GM20000 (cell line): ENCODE measurements around the gene GINS3.

ENCODE experiments used
- DNase-seq: peaks from one replicate; pipeline ENCODE4 v3.0.0; 2012; ENCODE audit warnings: low spot score
- TF ChIP-seq, protein P1 (sequence below): IDR thresholded peaks from 2 replicates; pipeline ENCODE4 v1.5.1; 2012; ENCODE audit warnings: mild to moderate bottlenecking, control low read depth; ENCODE audit errors: extremely low read depth, missing control alignments

GINS3 gene

DNA sequence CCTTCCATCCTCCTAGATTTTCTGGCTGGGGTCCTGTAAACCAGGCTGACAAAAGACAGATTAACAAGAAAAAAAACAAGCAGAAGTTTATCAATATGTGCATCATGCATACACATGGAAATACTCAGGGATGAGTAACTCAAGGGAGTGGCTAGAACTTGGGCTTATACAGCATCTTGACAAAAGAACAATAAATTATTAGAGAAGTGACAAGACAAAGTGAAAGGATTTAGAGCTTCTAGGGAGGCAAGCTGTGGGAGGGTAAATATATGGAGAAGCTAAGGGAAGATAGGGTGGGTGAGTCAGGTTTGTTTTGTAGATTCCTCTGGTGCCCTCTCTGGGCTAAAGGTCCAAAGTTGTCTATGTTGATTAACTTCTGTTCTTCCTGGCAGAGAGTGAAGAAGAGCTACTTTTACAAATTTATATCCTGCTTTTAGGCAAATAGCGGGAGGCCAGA lies 59.7 kb downstream of the GINS3 start:
- TF ChIP-seq, protein P1, sequence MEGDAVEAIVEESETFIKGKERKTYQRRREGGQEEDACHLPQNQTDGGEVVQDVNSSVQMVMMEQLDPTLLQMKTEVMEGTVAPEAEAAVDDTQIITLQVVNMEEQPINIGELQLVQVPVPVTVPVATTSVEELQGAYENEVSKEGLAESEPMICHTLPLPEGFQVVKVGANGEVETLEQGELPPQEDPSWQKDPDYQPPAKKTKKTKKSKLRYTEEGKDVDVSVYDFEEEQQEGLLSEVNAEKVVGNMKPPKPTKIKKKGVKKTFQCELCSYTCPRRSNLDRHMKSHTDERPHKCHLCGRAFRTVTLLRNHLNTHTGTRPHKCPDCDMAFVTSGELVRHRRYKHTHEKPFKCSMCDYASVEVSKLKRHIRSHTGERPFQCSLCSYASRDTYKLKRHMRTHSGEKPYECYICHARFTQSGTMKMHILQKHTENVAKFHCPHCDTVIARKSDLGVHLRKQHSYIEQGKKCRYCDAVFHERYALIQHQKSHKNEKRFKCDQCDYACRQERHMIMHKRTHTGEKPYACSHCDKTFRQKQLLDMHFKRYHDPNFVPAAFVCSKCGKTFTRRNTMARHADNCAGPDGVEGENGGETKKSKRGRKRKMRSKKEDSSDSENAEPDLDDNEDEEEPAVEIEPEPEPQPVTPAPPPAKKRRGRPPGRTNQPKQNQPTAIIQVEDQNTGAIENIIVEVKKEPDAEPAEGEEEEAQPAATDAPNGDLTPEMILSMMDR = no peak
- DNase-seq = no peak

DNA sequence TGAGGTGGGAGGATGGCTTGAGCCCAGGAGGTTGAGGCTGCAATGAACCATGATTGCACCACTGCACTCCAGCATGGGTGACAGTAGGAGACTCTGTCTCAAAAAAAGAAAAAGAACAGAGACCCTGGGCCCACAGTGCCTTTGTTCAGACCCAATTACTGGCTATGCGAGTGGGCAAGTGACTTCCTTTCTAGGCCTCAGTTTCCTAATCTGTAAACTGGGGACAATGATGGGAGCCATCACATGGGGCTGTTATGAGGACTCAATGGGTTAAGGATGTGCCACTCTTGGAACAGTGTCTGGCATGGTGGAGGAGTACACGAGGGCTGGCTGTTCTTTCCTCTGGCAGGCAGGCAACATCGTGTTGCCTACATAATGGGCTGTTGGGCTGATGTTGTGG lies 60.4 kb downstream of the GINS3 start:
- TF ChIP-seq, protein P1 = no peak
- DNase-seq = no peak

DNA sequence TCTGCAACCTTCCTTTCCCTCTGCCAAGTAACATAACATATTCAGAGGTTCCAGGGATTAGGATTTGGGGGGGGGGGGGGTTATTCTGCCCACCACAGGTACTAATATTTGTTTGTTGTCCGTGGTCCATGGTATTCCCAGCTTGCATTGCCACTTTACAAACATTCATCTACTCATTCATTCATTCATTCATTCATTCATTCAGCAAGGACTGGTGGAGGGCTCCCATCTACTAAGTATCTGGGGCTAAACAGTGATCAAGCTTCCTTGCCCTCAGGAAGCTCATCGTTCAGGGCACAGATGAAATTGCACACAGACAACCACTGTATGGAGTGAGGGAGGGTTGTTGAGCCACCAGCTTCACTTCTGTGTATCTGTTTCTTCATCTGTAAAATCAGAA lies 61.9 kb downstream of the GINS3 start:
- TF ChIP-seq, protein P1 = no peak
- no peak for DNase-seq

DNA sequence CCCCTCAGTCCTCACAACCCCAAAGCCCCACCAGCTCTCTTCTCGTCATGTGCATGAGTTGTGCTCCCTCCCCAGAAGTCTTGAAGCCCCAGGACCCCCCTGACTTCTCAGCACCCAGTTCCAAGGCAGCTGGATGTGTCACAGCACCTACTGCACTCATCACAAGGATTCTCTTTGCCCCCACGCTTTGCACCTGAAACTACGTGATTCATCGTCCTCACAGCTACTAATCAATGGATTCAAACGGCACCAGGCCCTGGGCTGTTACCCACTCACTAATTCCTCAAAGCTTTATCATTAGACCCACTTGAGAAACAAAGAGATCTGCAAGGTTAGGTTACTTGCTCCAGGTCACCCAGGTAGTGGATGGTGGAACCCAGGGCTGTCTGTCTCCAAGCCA lies 62.6 kb downstream of the GINS3 start:
- TF ChIP-seq, protein P1 = no peak
- no peak for DNase-seq
